ENCODE data around the gene CEACAM8. TPM values are rescaled to one million over a fixed set of nuclear protein-coding genes. Genes with fewer than 3 reads are reported as not detected.
"Not testable (repeated sequence)": the region's sequence is repeated elsewhere in the genome, so short reads cannot be mapped to it uniquely, and the experiment has no call there.

Gene CEACAM8
- total RNA-seq, 1 donor from 2014 or later: not detected

DNA sequence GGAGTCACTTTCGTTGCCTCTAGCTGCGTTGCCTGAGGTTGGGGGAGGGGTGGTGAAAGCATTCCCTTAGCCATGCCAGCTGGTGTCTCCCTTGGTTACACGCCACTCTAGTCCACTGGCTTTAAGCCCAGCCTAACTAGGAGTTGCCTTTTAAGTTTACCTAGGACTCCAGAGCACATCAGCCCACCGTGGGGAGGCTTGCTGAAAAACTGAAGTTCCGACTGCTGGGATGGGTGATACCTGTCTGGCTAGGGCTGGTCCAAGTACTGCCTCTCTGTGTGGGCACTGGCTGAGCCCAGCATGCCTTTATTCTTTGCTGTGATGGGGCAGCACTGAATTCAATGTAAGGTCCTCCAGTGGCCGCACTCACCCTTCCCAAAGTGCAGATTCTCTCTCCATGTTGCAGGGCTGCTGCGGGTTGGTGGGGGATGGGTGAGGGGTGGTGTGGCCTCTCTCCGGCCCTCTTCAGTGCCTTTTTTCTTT, 54.6 kb downstream of the CEACAM8 start:
- Mint-ChIP-seq H3K9me3 (ENCODE audit: unreplicated experiment) (no peaks in the 10 kb centered on the region), H3K27me3 (ENCODE audit: unreplicated experiment) (peaks cover 7% of the 10 kb centered on the region), H3K27ac (ENCODE audit: unreplicated experiment) (no peak overlapping the region), H3K4me1 (ENCODE audit: unreplicated experiment) (no peaks in the 10 kb centered on the region), H3K4me3 (ENCODE audit: unreplicated experiment) (no peak overlapping the region), H3K36me3 (ENCODE audit: unreplicated experiment) (no peaks in the 10 kb centered on the region)
- DNase-seq (ENCODE audit: extremely low spot score, unreplicated experiment): no peak
- TF ChIP-seq, protein P1, sequence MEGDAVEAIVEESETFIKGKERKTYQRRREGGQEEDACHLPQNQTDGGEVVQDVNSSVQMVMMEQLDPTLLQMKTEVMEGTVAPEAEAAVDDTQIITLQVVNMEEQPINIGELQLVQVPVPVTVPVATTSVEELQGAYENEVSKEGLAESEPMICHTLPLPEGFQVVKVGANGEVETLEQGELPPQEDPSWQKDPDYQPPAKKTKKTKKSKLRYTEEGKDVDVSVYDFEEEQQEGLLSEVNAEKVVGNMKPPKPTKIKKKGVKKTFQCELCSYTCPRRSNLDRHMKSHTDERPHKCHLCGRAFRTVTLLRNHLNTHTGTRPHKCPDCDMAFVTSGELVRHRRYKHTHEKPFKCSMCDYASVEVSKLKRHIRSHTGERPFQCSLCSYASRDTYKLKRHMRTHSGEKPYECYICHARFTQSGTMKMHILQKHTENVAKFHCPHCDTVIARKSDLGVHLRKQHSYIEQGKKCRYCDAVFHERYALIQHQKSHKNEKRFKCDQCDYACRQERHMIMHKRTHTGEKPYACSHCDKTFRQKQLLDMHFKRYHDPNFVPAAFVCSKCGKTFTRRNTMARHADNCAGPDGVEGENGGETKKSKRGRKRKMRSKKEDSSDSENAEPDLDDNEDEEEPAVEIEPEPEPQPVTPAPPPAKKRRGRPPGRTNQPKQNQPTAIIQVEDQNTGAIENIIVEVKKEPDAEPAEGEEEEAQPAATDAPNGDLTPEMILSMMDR (IDR thresholded peaks at IDR 0.05): no peak

DNA sequence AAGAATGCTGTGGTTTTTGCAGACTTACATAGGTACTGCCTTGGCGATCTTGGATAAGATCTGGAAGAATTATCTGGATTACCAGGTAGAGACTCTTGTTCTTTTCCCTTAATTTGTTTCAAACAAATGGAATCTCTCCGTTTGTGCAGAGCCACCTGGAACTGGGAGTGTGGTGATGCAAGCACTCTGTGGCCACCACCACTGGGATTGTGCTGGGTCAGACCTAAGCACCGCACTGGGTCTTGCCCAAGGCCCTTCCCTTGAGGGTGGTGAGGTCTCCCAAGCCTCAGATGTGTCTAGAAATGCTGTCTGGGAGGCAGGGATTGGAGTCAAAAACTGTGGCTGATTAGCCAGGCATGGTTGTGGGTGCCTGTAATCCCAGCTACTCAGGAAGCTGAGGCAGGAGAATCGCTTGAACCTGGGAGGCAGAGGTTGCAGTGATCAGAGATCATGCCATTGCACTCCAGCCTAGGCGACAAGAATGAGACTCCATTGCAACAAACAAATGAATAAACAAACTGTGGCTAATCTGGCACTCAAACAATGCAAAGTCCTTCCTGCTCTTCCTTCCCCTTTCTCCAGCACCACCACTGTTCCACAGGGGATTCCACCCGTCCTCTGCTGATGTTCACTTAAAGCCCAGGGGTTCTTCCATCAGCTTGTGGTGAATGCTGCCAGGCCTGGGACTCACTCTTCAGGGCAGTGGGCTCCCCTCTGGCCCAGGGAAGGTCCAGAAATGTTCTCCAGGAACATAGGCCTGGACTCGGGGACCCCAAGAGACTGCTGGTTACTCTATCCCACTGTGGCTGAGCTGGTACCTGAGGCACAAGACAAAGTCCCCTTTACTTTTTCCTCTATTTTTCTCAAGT, 55.6 kb downstream of the CEACAM8 start:
- TF ChIP-seq, protein P1 (IDR thresholded peaks at IDR 0.05): no peak
- H3K9me3 Mint-ChIP-seq (ENCODE audit: unreplicated experiment): no peaks in the 10 kb centered on the region
- H3K27me3 Mint-ChIP-seq (ENCODE audit: unreplicated experiment): peaks cover 9% of the 10 kb centered on the region
- H3K4me1 Mint-ChIP-seq (ENCODE audit: unreplicated experiment): no peaks in the 10 kb centered on the region
- H3K27ac Mint-ChIP-seq (ENCODE audit: unreplicated experiment): no peak overlapping the region
- peak; percentile 66 for DNase-seq (ENCODE audit: extremely low spot score, unreplicated experiment)
- no peak overlapping the region for H3K4me3 Mint-ChIP-seq (ENCODE audit: unreplicated experiment)
- H3K36me3 Mint-ChIP-seq (ENCODE audit: unreplicated experiment): no peaks in the 10 kb centered on the region

DNA sequence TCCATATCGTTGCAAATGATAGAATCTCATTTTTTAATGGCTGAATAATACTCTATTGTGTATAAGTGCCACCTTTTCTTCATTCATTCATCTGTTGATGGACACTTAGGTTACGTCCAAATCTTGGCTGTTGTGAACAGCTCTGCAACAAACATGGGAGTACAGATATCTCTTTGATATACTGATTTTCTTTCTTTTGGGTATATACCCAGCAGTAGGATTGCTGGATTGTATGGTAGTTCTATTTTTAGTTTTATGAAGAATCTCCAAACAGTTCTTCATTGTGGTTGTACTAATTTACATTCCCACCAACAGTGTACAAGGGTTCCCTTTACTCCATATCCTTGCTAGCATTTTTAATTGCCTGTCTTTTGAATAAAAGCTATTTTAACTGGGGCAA, 59.4 kb downstream of the CEACAM8 start:
- not testable (repeated sequence) for H3K9me3 Mint-ChIP-seq (ENCODE audit: unreplicated experiment)

DNA sequence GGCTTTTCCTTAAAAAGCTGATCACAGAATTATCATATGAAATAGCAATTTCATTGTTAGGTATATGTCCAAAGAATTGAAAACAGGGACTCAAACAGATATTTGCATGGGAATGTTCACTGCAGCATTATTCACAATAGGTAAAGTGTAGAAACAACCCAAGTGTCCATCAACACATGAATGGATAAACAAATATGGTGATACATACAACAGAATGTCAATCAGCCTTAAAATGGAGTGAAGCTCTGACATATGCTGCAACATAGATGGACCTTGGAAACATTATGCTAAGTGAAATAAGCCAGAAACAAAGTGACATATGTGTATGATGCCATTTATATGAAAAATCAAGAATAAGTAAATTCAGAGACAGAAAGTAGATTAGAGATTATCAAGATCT, 60.3 kb downstream of the CEACAM8 start:
- DNase-seq (ENCODE audit: extremely low spot score, unreplicated experiment): no peak
- H3K4me1 Mint-ChIP-seq (ENCODE audit: unreplicated experiment): no peaks in the 10 kb centered on the region
- no peaks in the 10 kb centered on the region for H3K36me3 Mint-ChIP-seq (ENCODE audit: unreplicated experiment)
- peaks cover 14% of the 10 kb centered on the region for H3K27me3 Mint-ChIP-seq (ENCODE audit: unreplicated experiment)
- H3K27ac Mint-ChIP-seq (ENCODE audit: unreplicated experiment): no peak overlapping the region
- no peak overlapping the region for H3K4me3 Mint-ChIP-seq (ENCODE audit: unreplicated experiment)
- no peaks in the 10 kb centered on the region for H3K9me3 Mint-ChIP-seq (ENCODE audit: unreplicated experiment)
- TF ChIP-seq, protein P1 (IDR thresholded peaks at IDR 0.05): no peak

More for the DNA sequence above, 59.4 kb downstream of the CEACAM8 start:
- not testable (repeated sequence) for H3K4me3 Mint-ChIP-seq (ENCODE audit: unreplicated experiment); H3K27ac Mint-ChIP-seq (ENCODE audit: unreplicated experiment); H3K4me1 Mint-ChIP-seq (ENCODE audit: unreplicated experiment); H3K36me3 Mint-ChIP-seq (ENCODE audit: unreplicated experiment); DNase-seq (ENCODE audit: extremely low spot score, unreplicated experiment)
- peaks cover 14% of the 10 kb centered on the region for H3K27me3 Mint-ChIP-seq (ENCODE audit: unreplicated experiment)

DNA sequence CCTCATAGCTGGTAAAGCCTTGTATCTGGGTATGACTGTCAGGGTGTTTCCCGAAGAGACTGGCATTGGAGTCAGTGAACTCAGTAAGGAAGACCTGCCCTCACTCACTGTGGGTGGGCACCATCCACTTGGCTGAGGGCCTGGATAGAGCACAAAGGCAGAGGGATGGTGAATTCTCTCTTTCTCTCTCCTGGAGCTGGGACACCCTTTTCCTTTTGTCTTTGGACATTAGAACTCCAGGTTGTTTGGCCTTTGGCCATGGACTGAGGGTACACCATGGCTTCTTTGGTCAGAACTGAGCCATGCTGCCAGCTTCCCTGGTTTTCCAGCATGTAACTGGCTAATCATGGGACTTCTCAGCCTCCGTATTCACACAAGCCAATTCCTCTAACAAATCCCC, 61.8 kb downstream of the CEACAM8 start:
- Mint-ChIP-seq H3K9me3 (ENCODE audit: unreplicated experiment) (no peaks in the 10 kb centered on the region), H3K27me3 (ENCODE audit: unreplicated experiment) (peaks cover 9% of the 10 kb centered on the region), H3K36me3 (ENCODE audit: unreplicated experiment) (no peaks in the 10 kb centered on the region), H3K27ac (ENCODE audit: unreplicated experiment) (no peak overlapping the region), H3K4me1 (ENCODE audit: unreplicated experiment) (peaks cover 3% of the 10 kb centered on the region), H3K4me3 (ENCODE audit: unreplicated experiment) (no peak overlapping the region)
- peak; percentile 46 for DNase-seq (ENCODE audit: extremely low spot score, unreplicated experiment)
- TF ChIP-seq, protein P1 (IDR thresholded peaks at IDR 0.05): no peak
